Medulla oblongata (tissue), 1 donor: ENCODE results near the gene UST.
A peak's percentile ranks its signal among the peaks of the same experiment; 100 is the strongest.
"Not testable (repeated sequence)": the region's sequence is repeated elsewhere in the genome, so short reads cannot be mapped to it uniquely, and the experiment has no call there.

Experiments used
- DNase-seq: peaks from one replicate; pipeline ENCODE4 v3.0.0-alpha.2; 2015; ENCODE audit errors: extremely low spot score

UST gene

GRCh38 chr6:148898376-148899014, 151.7 kb downstream of the UST start:
- DNase-seq = no peak

- no peak for DNase-seq
Observed at GRCh38 chr6:148904896-148905870, 158.4 kb downstream of the UST start.

- no peak for DNase-seq
Observed at GRCh38 chr6:148905901-148906300, 159.1 kb downstream of the UST start.

GRCh38 chr6:148906386-148906785, 159.6 kb downstream of the UST start:
- DNase-seq = no peak

GRCh38 chr6:148907573-148907972, 160.7 kb downstream of the UST start:
- DNase-seq = no peak

- no peak for DNase-seq
Observed at GRCh38 chr6:148912252-148912651, 165.4 kb downstream of the UST start.

- DNase-seq = no peak
Observed at GRCh38 chr6:148915810-148916209, 169.0 kb downstream of the UST start.

- DNase-seq = not testable (repeated sequence)
Observed at GRCh38 chr6:148916485-148916884, 169.7 kb downstream of the UST start.

- DNase-seq = no peak
Observed at GRCh38 chr6:148924226-148925012, 177.6 kb downstream of the UST start.

- no peak for DNase-seq
Observed at GRCh38 chr6:148925701-148926100, 178.9 kb downstream of the UST start.

- DNase-seq = no peak
Observed at GRCh38 chr6:148926478-148926877, 179.6 kb downstream of the UST start.

- no peak for DNase-seq
Observed at GRCh38 chr6:148927586-148927985, 180.8 kb downstream of the UST start.

GRCh38 chr6:148928811-148929210, 182.0 kb downstream of the UST start:
- DNase-seq = no peak

GRCh38 chr6:148932208-148932607, 185.4 kb downstream of the UST start:
- DNase-seq = no peak

- no peak for DNase-seq
Observed at GRCh38 chr6:148932731-148933130, 185.9 kb downstream of the UST start.

GRCh38 chr6:148934539-148934938, 187.7 kb downstream of the UST start:
- DNase-seq = peak; percentile 75

GRCh38 chr6:148934961-148935360, 188.1 kb downstream of the UST start:
- no peak for DNase-seq

GRCh38 chr6:148935705-148936435, 189.0 kb downstream of the UST start:
- DNase-seq = no peak

- no peak for DNase-seq
Observed at GRCh38 chr6:148943451-148943850, 196.6 kb downstream of the UST start.

- no peak for DNase-seq
Observed at GRCh38 chr6:148944608-148945007, 197.8 kb downstream of the UST start.

GRCh38 chr6:148945301-148946021, 198.6 kb downstream of the UST start:
- DNase-seq = no peak
